Head of caudate nucleus (tissue), 42 donors: ENCODE data around the gene ARHGAP22.
A peak's percentile ranks its signal among the peaks of the same experiment; 100 is the strongest.

ENCODE experiments used
- DNase-seq, 42 donors: peaks; one replicate each; pipeline versions ENCODE4 v3.0.0 to v3.0.0-alpha.2; 2020 to 2021; ENCODE audit warnings: mixed read lengths in 7 of 42
- intact Hi-C: fragments of 100-400 bp; cut with DNase I; formaldehyde crosslinking; loops from one replicate; pipeline ENCODE4 v1.15.0; 2022

The ARHGAP22 gene

DNA sequence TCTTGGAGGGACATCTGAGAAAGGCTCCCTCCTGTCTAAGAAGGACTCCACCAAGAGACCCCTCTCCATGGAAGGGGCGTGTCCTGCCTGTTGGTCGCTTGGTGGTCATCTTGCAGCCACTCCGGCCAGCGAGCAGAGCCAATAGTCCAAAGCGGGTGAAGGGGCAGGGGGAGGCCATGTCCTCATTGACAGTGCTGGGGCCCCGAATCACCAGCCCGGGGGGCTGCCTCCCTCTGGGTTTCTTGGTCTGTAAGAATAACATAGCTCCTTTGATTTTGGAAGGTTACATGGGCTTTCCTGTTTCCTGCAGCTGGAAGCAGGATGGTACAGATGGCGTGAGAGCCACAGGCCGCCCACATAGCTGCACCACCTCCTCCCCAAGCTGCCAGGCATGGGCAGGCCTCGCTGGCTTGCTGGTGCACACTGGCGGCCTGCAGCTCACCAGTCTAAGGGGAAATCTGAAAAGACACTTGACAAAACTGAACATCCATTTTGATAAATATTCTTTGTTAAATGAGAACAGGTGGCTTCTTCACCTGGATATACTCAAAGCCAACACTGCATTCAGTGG is 105.8 kb downstream of the ARHGAP22 start:
- DNase-seq: peak in 5 of 42 donors; percentile 2 to 30 (median 22)
- intact Hi-C loops: no loop called here

GRCh38 chr10:48497780-48498770 is 106.8 kb downstream of the ARHGAP22 start:
- DNase-seq: peak in 3 of 42 donors; percentile 22 to 39 (median 26)
- intact Hi-C loops: no loop called here

DNA sequence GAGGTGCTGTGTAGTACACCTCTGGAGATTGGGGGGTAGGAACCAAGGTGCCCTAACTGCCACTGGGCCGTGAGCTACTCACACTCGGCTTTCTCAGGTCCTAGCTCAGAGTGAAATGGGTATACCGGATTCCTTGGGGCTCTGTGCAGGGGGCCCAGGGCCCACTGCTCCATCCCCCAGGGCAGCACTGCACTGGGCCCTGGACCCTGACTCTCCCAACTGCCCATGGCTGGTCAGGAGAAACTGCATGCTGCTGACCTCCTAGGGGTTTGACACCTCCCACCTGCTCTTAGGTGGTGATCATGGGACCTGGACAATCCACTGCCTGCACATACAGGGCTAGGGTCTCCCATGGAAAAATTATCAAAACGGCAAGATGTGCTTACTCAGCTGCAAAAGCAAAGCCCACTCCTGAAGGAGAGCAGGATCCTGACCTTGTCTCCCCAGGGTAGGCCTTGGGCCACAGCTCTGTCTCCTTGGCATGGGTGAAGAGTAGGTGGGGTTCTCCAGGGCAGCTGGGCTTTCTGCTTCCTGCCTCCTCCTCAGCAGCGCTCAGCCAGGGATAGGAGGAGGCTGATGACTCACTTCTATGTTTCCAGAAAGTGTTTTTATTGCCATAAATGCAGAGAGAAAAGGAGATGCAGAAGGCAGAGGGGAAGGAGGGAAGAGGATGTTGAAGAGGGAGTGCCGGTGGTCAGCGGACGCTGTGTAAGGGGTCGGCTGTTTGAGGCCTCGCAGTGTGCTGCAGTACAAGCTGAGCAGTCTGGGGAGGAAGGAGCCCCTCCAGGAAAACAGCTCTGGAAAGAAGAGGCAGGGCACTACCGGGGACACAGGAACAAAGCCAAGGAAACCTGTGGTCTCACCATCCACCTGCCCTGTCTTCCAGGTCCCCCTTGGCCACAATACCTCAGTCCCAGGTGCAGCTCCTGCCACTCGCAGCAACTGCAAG is 107.8 kb downstream of the ARHGAP22 start:
- intact Hi-C loops: no loop called here
- DNase-seq: peak in 11 of 42 donors; percentile 15 to 66 (median 45)

DNA sequence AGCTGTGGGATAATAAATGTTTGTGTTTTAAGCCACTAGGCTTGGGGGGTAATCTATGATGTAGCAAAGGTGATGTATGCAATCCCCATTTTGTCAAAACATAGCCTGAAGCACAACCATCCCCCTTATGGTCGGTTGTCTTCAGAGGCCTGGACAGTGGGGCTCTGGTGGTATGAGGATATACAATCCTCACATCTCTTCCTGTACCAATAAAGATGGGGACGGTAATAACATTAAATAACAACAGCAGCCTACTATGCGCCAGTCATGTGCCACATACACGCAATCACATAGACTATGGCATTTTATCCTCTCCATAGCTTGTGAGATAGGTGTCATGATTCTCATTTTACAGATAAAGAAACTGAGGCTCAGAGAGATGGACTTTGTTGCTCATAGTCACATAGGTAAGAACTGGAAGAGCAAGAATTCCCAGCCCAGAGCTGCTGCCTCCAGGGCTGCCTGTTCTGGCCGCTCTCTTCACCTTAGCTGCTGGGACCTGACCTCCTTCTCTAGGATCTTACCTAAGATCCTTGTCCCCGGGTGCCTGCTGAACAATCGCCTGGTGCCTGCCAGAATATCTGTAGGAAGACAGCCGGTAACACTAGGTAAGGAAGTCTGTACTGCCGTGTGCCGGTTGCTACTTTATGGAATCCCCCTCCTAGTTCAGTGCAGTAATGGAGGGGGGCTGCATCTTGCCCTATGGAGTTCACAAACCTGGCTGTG is 108.6 kb downstream of the ARHGAP22 start:
- DNase-seq: peak in 2 of 42 donors; percentile 37 to 39
- intact Hi-C loops: no loop called here

- intact Hi-C loops: no loop called here
- peak in 4 of 42 donors; percentile 6 to 36 (median 19) for DNase-seq
Observed at GRCh38 chr10:48495282-48496045, 109.4 kb downstream of the ARHGAP22 start.

DNA sequence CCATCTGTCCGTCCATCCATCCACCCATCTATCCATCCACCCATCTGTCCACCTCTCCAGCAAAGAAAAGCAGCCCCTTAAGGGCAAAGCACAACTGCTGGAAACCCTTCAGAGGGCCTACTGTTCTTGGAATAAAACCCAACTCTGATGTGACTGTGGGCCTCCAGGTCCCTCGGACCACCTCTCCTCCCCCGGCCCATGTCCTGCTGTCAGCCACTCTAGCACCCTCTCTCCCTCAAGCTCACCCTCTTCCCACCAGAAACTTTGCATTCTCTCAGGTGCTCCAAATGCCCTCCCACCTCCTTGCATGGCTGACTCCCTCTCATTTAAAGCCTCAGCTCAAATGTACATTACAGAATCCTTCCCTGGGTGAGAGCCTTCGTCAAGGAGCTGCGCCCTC is 110.3 kb downstream of the ARHGAP22 start:
- DNase-seq: peak in 4 of 42 donors; percentile 1 to 27 (median 21)
- intact Hi-C loops: no loop called here

- peak in 3 of 42 donors; percentile 7 to 35 (median 15) for DNase-seq
Observed at GRCh38 chr10:48494073-48494472, 110.8 kb downstream of the ARHGAP22 start.

DNA sequence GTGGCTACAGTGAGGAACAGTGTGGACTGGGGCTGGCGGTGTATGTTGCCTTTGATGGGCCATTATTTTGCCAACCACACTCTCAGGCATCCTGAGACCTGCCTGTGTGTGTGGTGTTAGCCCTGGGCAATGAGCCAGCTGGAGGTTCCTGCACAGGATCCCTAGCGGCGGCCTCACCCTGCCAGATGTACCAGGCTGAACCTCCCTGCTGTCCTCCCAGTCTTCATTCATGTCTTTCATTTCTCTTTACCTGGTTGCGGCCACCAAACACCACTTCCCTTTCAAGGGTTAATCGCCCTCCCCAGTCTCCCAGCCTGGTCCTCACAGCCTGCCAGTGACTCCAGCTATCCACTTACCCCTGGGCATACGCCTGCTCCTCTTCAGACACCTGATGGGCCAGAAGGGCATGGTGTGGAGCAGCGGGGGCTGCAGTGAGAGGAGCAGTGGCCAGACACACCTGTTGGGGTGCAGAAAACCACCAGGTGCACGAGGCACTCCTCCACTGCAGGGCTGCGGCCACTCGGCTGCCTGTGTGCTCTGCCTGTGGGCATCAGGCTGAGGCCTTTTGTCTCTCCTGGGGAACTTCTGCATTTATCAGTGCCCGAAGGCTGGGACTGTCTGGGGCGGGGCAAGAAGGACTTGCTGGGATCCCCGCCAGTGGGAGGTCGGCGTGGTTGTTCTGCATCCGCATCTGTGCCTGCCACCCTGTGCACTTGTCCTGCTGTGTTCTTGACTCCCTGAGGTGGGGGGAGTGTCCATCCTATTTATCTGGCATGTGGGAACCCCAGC is 111.6 kb downstream of the ARHGAP22 start:
- intact Hi-C loops: no loop called here
- DNase-seq: peak in 12 of 42 donors; percentile 14 to 53 (median 36)

More at GRCh38 chr10:48494073-48494472, 110.8 kb downstream of the ARHGAP22 start:
- intact Hi-C loops: no loop called here

DNA sequence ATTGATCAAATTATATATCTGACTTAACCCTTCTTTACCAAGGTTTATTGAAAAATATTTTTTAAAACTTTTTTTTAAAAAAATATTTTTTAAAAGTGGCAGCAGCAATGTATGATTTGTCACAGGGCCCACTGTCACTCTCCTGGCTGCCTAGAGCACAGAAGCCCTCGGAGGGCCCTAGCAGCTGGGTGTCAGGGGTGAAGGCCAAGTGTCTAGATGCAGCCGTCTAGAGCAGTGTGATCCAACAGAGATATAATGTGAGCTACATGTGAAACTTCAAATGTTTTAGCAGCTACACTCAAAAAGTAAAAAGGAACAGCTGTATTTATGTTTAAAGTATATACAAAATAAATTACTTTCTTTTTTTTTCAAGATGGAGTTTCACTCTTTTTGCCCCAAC is 112.7 kb downstream of the ARHGAP22 start:
- intact Hi-C loops: no loop called here
- DNase-seq: peak in 5 of 42 donors; percentile 7 to 37 (median 28)

- intact Hi-C loops: no loop called here
- peak in 13 of 42 donors; percentile 12 to 57 (median 40) for DNase-seq
Observed at GRCh38 chr10:48491392-48492139, 113.3 kb downstream of the ARHGAP22 start.

DNA sequence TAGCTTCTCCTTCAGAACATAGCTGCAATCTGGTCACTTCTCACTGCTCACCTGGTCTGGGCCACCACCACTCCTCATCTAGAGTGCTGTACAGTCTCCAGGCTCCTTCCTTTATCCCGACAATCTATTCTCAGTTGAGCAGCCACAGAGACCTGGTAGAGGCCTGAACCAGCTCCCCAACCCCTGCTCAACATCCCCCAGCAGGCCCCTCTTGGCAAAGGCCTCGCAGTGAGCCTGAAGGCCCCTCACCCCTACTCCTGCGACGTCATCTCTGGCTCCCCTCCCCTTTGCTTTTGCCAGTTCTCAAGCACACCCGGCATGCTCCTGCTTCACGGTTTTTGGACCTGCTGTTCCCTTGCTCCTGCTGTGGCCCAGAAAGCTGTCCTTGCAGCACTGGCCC is 113.9 kb downstream of the ARHGAP22 start:
- DNase-seq: peak in 5 of 42 donors; percentile 7 to 29 (median 12)
- intact Hi-C loops: no loop called here

DNA sequence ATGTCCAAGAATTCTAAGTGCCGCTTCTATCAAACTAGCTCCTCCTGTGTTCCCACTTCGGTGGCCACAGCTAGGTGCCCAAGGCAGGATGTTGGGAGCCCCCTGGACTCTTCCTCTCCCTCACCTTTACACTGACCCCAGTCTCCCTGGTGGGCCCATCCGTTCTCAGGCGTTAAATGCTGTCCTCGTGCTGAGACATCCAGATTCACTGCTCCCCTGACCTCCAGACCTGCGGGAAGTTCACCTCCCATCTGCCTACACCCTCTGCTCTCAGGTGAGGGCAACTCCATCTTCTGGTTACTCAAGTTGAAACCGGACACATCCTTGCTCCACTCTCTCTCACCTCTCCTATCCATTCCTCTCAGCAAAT is 114.3 kb downstream of the ARHGAP22 start:
- peak in 5 of 42 donors; percentile 2 to 36 (median 9) for DNase-seq
- intact Hi-C loops: no loop called here

DNA sequence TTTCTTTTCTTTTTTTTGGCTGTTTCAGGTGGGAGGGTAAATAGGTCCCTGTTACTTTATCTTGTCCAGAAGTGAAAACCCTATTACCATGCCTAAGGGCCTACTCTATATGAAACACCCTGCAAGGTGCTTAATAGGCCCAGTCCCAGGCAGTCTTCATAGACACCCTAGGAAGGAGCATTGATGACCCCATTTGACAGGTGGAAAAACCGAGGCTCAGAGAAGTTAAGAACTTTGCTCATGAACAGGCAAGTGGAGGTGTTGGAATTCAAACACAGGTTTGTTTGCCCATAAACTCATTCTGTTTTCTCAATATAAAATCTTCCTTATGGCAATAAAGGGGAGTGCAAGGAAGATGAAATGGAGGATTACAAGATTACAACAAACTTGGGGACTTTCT is 115.8 kb downstream of the ARHGAP22 start:
- intact Hi-C loops: no loop called here
- peak in 2 of 42 donors; percentile 8 to 22 for DNase-seq

DNA sequence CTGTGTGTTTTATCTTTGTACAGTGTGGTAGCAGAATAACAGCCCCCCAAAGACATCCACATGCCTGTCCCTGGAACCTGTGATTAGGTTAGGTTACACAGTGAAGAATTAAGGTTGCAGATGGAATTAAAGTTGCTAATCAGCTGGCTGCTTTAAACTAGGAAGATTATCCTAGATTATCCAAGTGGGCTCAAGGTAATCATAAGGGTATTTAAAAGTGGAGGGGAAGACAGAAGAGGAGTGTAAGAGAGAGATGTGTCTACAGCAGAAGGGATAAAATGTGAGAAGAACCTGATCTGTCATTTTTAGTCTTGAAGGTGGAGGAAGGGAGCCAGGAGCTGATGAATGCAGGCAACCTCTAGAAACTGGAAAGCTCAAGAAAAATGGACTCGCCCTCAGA is 117.6 kb downstream of the ARHGAP22 start:
- DNase-seq: no peak
- intact Hi-C loops: no loop called here

GRCh38 chr10:48485711-48486110 is 119.2 kb downstream of the ARHGAP22 start:
- no peak for DNase-seq
- intact Hi-C loops: no loop called here

- intact Hi-C loops: no loop called here
- no peak for DNase-seq
Observed at GRCh38 chr10:48484911-48485310, 120.0 kb downstream of the ARHGAP22 start.
